GM20000 (cell line): ENCODE data around the gene CD52.

ENCODE experiments used
- DNase-seq: peaks from one replicate; pipeline ENCODE4 v3.0.0; 2012; ENCODE audit warnings: low spot score
- CTCF ChIP-seq: IDR thresholded peaks from 2 replicates; pipeline ENCODE4 v1.5.1; 2012; ENCODE audit warnings: mild to moderate bottlenecking, control low read depth; ENCODE audit errors: extremely low read depth, missing control alignments

CD52 gene

GRCh38 chr1:26350343-26350700 lies 32.6 kb downstream of the CD52 start:
- no peak for DNase-seq
- no peak for TF ChIP-seq CTCF

- TF ChIP-seq CTCF: no peak
- DNase-seq: no peak
Observed at GRCh38 chr1:26350701-26351589, 33.2 kb downstream of the CD52 start.

GRCh38 chr1:26351590-26352337 lies 34.0 kb downstream of the CD52 start:
- no peak for DNase-seq
- TF ChIP-seq CTCF: no peak

GRCh38 chr1:26352338-26352679 lies 34.6 kb downstream of the CD52 start:
- DNase-seq: no peak
- TF ChIP-seq CTCF: no peak

GRCh38 chr1:26353210-26353859 lies 35.6 kb downstream of the CD52 start:
- no peak for TF ChIP-seq CTCF
- DNase-seq: no peak

- DNase-seq: no peak
- no peak for TF ChIP-seq CTCF
Observed at GRCh38 chr1:26353976-26354820, 36.4 kb downstream of the CD52 start, which contains the start of gene CRYBG2. CRYBG2 (minus strand) TSS chr1:26354130; CDS start chr1:26346657, 7,473 bp downstream.
